22Rv1 (cell line): ENCODE data around the gene HORMAD2.

ENCODE experiments used
- ZFX ChIP-seq: fragments of 450-650 bp; IDR thresholded peaks from 2 replicates; pipeline ENCODE4 v1.6.1; 2017; ENCODE audit warnings: antibody characterized with exemption, borderline replicate concordance
- TF ChIP-seq, protein P1 (sequence below): fragments of 450-650 bp; IDR thresholded peaks from 2 replicates; pipeline ENCODE4 v1.5.1; 2017; ENCODE audit warnings: mild to moderate bottlenecking

DNA sequence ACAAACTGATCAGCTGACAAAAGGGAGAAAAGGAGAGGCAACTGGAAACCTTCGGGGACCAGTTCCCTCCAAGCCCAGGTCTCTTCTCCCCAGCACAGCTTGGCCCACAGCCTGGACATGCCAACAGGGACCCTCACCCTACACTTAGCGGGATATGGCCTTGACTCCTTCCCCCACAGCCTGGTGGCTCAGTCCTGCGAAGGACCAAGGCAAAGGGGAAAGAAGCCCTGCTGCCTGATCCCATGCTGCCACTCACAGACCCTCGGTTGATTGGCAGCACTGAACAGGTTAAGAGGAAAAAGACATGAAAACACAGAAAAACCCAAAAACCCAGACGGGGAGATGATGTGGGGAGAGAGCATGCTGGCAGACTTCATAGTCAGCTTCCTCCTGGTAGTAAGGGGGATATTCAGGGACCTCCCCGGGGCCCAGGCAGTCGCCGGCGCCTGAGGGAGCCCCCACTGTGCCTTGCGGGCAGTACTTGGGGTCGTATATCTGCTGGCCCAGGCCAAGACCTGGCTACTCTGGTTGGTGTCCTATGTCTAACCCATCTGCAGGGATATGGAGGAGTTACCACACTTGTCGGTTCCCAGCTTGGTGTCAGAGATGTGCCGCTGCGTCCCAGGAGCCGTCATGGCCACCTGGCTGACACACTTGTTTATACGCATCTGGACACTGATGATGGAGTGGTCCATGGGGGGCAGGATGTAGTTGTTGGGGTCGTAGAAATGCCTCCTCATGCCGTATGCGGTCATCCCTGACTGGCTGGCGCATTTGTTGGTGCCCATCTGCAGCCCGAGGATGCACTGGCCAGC is 34.2 kb upstream of the HORMAD2 start:
- TF ChIP-seq, protein P1, sequence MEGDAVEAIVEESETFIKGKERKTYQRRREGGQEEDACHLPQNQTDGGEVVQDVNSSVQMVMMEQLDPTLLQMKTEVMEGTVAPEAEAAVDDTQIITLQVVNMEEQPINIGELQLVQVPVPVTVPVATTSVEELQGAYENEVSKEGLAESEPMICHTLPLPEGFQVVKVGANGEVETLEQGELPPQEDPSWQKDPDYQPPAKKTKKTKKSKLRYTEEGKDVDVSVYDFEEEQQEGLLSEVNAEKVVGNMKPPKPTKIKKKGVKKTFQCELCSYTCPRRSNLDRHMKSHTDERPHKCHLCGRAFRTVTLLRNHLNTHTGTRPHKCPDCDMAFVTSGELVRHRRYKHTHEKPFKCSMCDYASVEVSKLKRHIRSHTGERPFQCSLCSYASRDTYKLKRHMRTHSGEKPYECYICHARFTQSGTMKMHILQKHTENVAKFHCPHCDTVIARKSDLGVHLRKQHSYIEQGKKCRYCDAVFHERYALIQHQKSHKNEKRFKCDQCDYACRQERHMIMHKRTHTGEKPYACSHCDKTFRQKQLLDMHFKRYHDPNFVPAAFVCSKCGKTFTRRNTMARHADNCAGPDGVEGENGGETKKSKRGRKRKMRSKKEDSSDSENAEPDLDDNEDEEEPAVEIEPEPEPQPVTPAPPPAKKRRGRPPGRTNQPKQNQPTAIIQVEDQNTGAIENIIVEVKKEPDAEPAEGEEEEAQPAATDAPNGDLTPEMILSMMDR = no peak
- TF ChIP-seq ZFX = no peak
